ENCODE measurements around the gene GAN.

Gene GAN

DNA sequence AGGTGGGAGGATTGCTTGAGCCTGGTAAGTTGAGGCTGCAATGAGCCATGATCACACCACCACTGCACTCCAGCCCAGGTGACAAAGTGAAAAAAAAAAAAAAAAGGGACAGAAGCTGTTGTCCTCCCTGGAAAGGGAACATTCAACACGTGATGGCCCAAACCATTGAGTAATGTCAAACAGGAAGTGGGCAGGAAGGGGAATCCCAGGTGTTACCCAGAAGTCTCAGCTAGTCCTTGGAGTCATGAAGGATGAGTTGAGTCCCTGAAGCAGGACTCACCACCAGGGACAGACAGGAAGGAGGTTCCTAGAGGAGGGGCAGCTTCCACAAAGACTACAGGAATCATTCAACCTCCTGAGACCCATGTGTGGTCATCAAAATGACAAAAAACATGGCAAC lies 110.0 kb downstream of the GAN start:
- no peak for DNase-seq (ENCODE audit: low read depth in 2 of 2, low spot score in 1 of 2)

DNA sequence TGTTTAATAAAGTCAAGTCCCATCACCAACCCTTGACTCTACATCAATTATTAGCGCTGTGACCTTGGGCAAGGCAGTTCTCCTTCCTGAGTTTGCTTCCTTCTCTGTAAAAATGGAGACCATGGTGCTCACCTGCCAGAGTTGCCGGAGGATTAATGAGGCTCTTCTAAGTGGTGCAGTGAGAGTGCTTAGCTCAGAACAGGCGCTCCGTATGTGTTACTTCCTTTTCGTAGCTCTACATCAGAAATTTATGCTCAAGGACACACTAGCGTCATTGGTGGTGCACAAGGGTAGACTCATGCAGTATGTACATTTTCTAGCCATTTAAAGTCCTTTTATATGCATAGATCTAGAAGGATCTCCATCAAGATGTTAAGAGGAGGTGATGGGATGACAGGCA lies 112.5 kb downstream of the GAN start:
- no peak for DNase-seq (ENCODE audit: low read depth in 2 of 2, low spot score in 1 of 2)

DNA sequence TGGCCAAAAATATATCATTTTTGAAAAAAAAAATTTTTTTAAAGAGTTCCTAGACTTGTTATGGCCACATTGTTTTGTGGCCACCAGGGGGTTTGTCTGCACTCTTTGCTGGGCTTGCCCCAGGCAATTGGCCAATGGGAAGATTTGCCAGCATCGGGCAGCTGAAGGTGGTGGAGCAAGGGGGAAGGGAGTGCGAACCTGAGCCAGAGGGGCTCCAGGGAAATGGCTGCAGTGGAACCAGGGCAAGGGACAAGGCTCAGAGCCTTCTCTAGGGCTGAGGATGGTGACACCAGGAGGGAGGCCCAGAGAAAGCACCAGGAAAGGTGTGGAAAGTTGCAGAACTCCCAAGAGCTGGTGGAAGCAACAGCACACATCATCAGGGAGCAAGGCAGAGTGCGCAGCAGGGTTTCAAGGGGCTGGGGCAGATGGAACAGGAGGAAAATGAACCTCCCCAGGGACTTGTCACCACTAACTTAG lies 114.3 kb downstream of the GAN start:
- no peak for DNase-seq (ENCODE audit: low read depth in 2 of 2, low spot score in 1 of 2)

DNA sequence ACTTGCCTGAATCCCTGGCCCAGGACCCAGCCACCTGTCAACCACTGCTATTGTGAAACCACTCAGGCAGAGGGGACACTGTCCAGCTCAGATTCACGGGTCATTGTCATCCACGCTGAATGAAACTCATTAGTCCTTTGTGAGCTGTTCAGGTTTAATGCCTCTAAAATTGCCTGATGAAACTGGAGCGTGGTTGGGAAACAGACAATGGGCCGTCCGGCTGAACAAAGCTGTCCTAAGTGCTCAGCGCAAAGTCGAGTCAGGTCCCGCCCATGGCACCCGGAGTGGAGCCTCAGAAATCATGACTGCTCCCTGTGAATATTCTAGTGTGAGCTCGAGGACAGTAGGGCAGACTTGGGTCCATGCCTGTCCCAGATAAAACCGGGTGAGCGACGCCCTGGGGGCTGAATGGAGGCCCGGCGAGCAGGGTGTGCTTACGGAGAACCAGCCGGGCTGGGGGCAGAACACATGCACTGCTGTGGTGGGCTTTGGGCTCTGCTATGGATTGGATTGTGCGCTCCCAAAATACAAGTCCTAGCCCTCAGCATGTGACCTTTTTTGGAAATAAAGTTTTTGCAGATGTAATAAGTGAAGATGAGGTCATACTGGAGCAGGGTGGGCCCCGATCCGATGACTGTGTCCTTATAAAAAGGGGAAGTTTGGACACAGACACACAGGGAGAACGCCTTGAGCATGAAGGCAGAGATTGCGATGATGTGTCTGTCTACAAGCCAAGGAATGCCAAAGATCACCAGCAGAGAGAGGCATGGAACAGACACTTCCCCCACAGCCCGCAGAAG lies 117.0 kb downstream of the GAN start:
- no peak for DNase-seq (ENCODE audit: low read depth in 2 of 2, low spot score in 1 of 2)

DNA sequence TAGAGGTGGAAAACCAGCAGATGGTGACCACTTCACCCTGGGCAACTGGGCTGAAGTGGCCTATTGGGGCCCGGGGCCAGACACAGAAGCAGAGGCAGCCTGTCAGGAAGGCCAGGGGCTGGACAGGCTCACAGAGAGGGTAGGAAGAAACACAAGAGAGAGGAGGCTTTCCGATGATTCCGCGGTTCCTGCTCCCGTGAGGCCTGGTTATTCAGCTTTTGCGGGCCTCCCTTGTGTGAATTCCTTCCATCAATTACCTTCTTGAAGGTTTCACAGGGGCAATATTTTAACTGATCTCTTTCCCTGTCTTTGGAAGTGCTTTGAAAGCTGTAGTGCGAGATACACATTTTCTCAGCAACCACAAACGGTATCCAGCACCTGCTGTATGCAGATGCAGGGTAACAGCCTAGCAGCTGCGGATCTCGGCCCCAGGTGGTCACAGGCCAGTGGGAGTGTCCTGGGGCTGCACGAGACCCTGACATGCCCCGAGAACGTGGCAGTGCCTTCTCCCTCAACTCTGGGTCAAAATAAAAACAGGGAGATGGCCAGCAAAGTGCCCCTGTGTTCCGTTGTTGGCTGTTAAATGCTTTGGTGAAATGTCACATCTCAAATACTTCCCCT lies 118.3 kb downstream of the GAN start:
- no peak for DNase-seq (ENCODE audit: low read depth in 2 of 2, low spot score in 1 of 2)

DNA sequence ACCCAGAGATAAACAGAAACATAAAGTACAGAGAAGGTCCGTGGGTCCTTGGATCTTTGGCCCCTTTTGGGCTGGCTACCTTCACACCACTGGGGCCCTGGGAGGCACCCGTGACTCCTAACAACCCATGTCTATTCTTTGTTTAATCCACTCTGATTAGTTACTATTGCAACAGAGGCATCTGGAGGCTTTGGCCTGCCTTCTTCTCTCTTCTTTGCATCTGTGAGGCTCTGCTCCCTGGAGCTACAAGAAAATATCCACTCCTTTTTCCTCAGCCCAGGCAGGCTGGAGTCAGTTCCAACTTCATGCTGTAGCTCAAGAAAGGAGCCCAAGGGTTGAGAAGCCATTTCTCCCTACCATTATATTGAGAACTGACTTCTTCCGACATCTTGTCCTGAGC lies 120.3 kb downstream of the GAN start:
- DNase-seq (ENCODE audit: low read depth in 2 of 2, low spot score in 1 of 2), result no peak

DNA sequence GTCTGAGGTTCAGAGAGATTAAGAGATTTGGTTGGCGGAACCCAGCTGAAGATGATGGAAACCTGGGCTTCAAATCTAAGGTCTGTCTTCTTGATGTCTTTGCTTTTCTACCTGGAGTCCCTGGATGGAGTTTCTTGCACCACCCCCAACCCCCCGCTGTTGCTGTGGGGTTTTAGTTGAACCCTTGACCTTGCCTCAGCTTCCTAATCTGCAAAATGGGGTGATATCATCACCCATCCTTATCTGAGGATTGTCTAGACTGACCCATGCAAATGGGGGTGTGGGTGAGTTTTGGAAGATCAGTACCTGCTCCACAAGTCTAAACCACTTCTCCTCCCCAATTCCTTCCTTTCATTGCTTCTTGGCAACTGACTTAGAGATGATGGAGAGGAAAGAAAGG lies 120.8 kb downstream of the GAN start:
- DNase-seq (ENCODE audit: low read depth in 2 of 2, low spot score in 1 of 2), result no peak

DNA sequence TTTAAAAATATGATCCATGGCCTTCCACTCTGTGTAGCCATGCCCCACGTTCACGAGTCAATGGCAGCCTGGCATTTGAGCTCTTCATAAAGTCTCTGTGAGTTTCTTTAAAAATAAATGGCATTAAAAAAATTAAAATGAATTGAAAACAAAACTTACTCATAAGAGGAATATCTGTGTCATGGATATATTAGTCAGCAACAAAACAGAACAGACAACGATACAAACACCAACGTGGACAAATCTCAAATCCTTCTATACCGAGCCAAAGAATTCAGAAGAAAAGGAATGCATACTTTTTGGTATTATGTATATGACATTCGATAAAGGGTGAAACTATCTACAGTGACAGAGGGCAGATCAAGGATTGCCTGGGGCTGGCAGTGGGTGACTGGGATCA lies 121.6 kb downstream of the GAN start:
- DNase-seq (ENCODE audit: low read depth in 2 of 2, low spot score in 1 of 2), result no peak

DNA sequence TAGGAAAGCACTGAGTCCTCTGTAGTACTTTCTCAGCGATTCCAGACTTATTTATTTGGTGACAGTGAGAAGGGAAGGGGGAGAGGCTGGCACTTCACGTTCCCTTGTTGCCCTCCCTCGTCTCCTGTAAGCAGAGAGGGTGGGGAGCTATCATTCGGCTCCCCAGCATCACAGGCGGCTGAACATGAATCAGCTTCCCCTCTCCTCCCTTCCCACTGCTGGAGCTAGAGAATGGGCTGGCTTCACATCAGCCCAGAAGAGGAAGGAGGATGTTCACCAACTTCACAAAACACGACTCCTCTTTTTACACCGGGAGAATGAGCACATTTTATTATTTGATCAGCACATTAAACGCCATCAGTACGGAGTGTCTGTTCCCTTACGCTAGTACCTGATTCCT lies 123.1 kb downstream of the GAN start:
- no peak for DNase-seq (ENCODE audit: low read depth in 2 of 2, low spot score in 1 of 2)
